ENCODE measurements around the gene MRFAP1L1.

- TF ChIP-seq MAX (IDR thresholded peaks at IDR 0.05; ENCODE audit: insufficient read depth, insufficient read length) (no peak), CTCF (IDR thresholded peaks at IDR 0.05; ENCODE audit: extremely low read depth in 1 of 2, insufficient read depth in 1 of 2, low read depth in 1 of 2, low read length in 2 of 2) (no peak), POLR2AphosphoS5 (IDR thresholded peaks at IDR 0.05; ENCODE audit: insufficient read depth, low read depth, low read length) (no peak)
Observed at GRCh38 chr4:6716958-6717655, 7.4 kb upstream of the MRFAP1L1 start.

Data from endothelial cell of umbilical vein (primary cell).